K562 (cell line): Measurements from ENCODE around the gene CIP2A. TPM values are rescaled to one million over a fixed set of nuclear protein-coding genes. Genes with fewer than 3 reads are reported as not detected.

Experiments
- ATAC-seq: fragments of 200-7000 bp; cut with Tn5 transposase; 3 replicates; pipeline ENCODE4 v1.9.1; 2020; ENCODE audit warnings: moderate library complexity
- BruUV-seq: library from RNA; stranded (reverse); fragments of 400-500 nt; replicated peaks from 2 replicates; lab custom pipeline; 2021; lab: Mats Ljungman, UMichigan
- CTCF ChIA-PET: fragments of 300-600 bp; formaldehyde crosslinking; extraction: SDS; loops from one replicate; lab custom pipeline; 2021; ENCODE audit warnings: low intra/inter-chr PET ratio; lab: Yijun Ruan, JAX
- POLR2A ChIA-PET: fragments of 300-600, 350-650 bp; sonication (Branson Sonifier 250); formaldehyde crosslinking; extraction: SDS; loops from one replicate; lab custom pipeline; 2021; ENCODE audit warnings: antibody characterized with exemption, inconsistent platforms; lab: Yijun Ruan, JAX
- DNase-seq, 4 experiments: peaks; one replicate each; pipeline versions ENCODE4 v3.0.0 to v3.0.0-alpha.2; 2011 to 2018; ENCODE audit warnings: low spot score in 3 of 4, mixed read lengths in 3 of 4; ENCODE audit errors: extremely low read depth in 1 of 4
- FAIRE-seq: peaks from 2 replicates; lab custom pipeline; 2011; peaks lifted over from hg19 to GRCh38; lab: Jason Lieb, UNC
- H2AFZ ChIP-seq: 2 replicates; pipeline ENCODE4 v1.6.0; 2011; ENCODE audit warnings: low read depth, low read length, control low read depth, inconsistent platforms
- H3K27ac ChIP-seq: fragments of 200-600 bp; 3 replicates; pipeline ENCODE4 v1.8.0; 2011; ENCODE audit warnings: low read depth, mild to moderate bottlenecking, control low read depth, inconsistent platforms, low read length, moderate library complexity, mixed read lengths; ENCODE audit errors: extremely low read depth
- H3K27me3 ChIP-seq, 2 experiments: fragments of 300-600 bp in 1 of 2; 2 replicates in 1 of 2; 3 replicates in 1 of 2; pipeline versions ENCODE4 v1.6.0 to v1.8.0; 2011; ENCODE audit warnings: inconsistent platforms in 2 of 2, low read length in 2 of 2, mild to moderate bottlenecking in 1 of 2, mixed read lengths in 1 of 2, moderate library complexity in 1 of 2; ENCODE audit not compliant: control insufficient read depth in 2 of 2, insufficient read depth in 2 of 2
- H3K36me3 ChIP-seq: fragments of 300-600 bp; 3 replicates; pipeline ENCODE4 v1.8.0; 2011; ENCODE audit warnings: mild to moderate bottlenecking, low read length, inconsistent platforms; ENCODE audit not compliant: control insufficient read depth, insufficient read depth
- H3K4me1 ChIP-seq, 2 experiments: fragments of 200-600 bp in 1 of 2; replicated peaks in 1 of 2; 2 replicates in 1 of 2; 3 replicates in 1 of 2; pipeline versions ENCODE4 v1.5.1 to v1.8.0; 2011; ENCODE audit warnings: inconsistent platforms in 2 of 2, low read length in 2 of 2, mild to moderate bottlenecking in 1 of 2, mixed read lengths in 1 of 2, moderate library complexity in 1 of 2; ENCODE audit not compliant: control insufficient read depth in 2 of 2, insufficient read depth in 2 of 2
- H3K4me2 ChIP-seq: 2 replicates; pipeline ENCODE4 v1.6.1; 2011; ENCODE audit warnings: low read length, control low read depth, inconsistent platforms, mixed read lengths; ENCODE audit not compliant: insufficient read depth
- H3K4me3 ChIP-seq: fragments of 200-600 bp; sonication (generic), shearing (Covaris generic); 2 replicates; pipeline ENCODE4 v1.5.1; 2016; ENCODE audit warnings: control low read depth, inconsistent platforms
- H3K79me2 ChIP-seq: fragments of 200-600 bp; 3 replicates; pipeline ENCODE4 v1.8.0; 2011; ENCODE audit warnings: low read length, inconsistent platforms; ENCODE audit not compliant: control insufficient read depth, insufficient read depth
- H3K9ac ChIP-seq, 2 experiments: 2 replicates each; pipeline versions ENCODE4 v1.6.0 to v1.6.1; 2011; ENCODE audit warnings: low read depth in 2 of 2, low read length in 2 of 2, control low read depth in 1 of 2, inconsistent platforms in 1 of 2, mild to moderate bottlenecking in 1 of 2, mixed read lengths in 1 of 2; ENCODE audit not compliant: insufficient read depth in 1 of 2
- H3K9me1 ChIP-seq: one replicate; pipeline ENCODE4 v1.6.0; 2011; ENCODE audit warnings: inconsistent platforms, mild to moderate bottlenecking, low read length, moderate library complexity; ENCODE audit not compliant: control insufficient read depth, insufficient read depth
- H3K9me3 ChIP-seq: replicated peaks from 2 replicates; pipeline ENCODE4 v1.5.1; 2011; ENCODE audit warnings: low read depth, low read length, inconsistent platforms; ENCODE audit not compliant: control insufficient read depth, insufficient read depth
- H4K20me1 ChIP-seq: replicated peaks from 2 replicates; pipeline ENCODE4 v1.6.1; 2011; ENCODE audit warnings: low read length, inconsistent platforms, mixed read lengths; ENCODE audit not compliant: control insufficient read depth, insufficient read depth
- BMI1 ChIP-seq: fragments of 150-350 bp; IDR thresholded peaks from 2 replicates; pipeline ENCODE4 v1.6.1; 2014; ENCODE audit warnings: low read length
- EGR1 ChIP-seq: fragments of 450-650 bp; conservative IDR thresholded peaks from 2 replicates; pipeline ENCODE4 v1.6.1; 2017; ENCODE audit warnings: mild to moderate bottlenecking
- ETS2 ChIP-seq: IDR thresholded peaks from 2 replicates; pipeline ENCODE4 v1.6.1; 2016; ENCODE audit warnings: borderline replicate concordance, missing genetic modification characterization, mild to moderate bottlenecking, moderate library complexity, missing compliant biosample characterization; ENCODE audit not compliant: poor library complexity, severe bottlenecking
- MED1 ChIP-seq: sonication (generic); formaldehyde crosslinking; IDR thresholded peaks from 2 replicates; pipeline ENCODE4 v1.8.1; 2023; ENCODE audit warnings: missing genetic modification reagents, borderline replicate concordance
- WGBS: fragments of 100-300 bp; shearing (Covaris generic); methylation state at CpG from one replicate; pipeline ENCODE4 v1.1.6; 2016; ENCODE audit warnings: low coverage, mixed read lengths; ENCODE audit not compliant: insufficient coverage; ENCODE audit errors: missing lambda C conversion rate; 5-methylcytosine and 5-hydroxymethylcytosine counted together
- in situ Hi-C: fragments of 300-500 bp; cut with MboI; formaldehyde crosslinking; loops from 4 replicates; pipeline ENCODE4 v1.15.0; 2018; ENCODE audit warnings: inconsistent platforms, mixed read lengths
- intact Hi-C: fragments of 100-400 bp; cut with micrococcal nuclease; formaldehyde crosslinking; loops from 2 replicates; pipeline ENCODE4 v1.14.2; 2022
- polyA plus RNA-seq, 8 experiments: library from polyadenylated mRNA; depleted of rRNA in 4 of 8; stranded (reverse) in 5 of 8; unstranded in 3 of 8; fragments of >200 nt; fragmentation: Nextera tagmentation in 2 of 8; fragmentation: Illumina TruSeq in 1 of 8; extraction: Ambion mirVana in 2 of 8; extraction: Trizol in 1 of 8; gene quantifications; 2 replicates each; pipeline versions ENCODE4 v1.2.1 to v1.2.3, GENCODE V29; 2011 to 2014; ENCODE audit warnings: inconsistent platforms in 1 of 8, missing spikeins in 1 of 8
- total RNA-seq, 7 experiments: library from RNA; depleted of rRNA in 6 of 7; stranded (reverse); fragments of >200 nt in 6 of 7; fragmentation: Illumina TruSeq in 2 of 7; extraction: Trizol in 2 of 7; gene quantifications; 2 replicates each; pipeline versions ENCODE4 v1.2.1 to v1.2.3, GENCODE V29; 2011 to 2021; ENCODE audit warnings: low replicate concordance in 1 of 7
- TF ChIP-seq, protein P1 (sequence below): sonication (generic); formaldehyde crosslinking; IDR thresholded peaks from 2 replicates; pipeline ENCODE4 v1.8.0; 2023; ENCODE audit warnings: mild to moderate bottlenecking, missing genetic modification reagents
- TF ChIP-seq, protein P2 (sequence below): sonication (generic); IDR thresholded peaks from 2 replicates; pipeline ENCODE4 v1.6.1; 2016
- TF ChIP-seq, protein P3 (sequence below): fragments of 150-350 bp; conservative IDR thresholded peaks from 2 replicates; pipeline ENCODE4 v1.6.1; 2014; ENCODE audit warnings: low read length

Gene CIP2A
- total and polyA plus RNA-seq, 9 of the 15 experiments (the other 6 are each of a cell fraction or from before 2014, with no cell fraction given), result 10.5 to 41.7 (median 31.5) TPM

DNA sequence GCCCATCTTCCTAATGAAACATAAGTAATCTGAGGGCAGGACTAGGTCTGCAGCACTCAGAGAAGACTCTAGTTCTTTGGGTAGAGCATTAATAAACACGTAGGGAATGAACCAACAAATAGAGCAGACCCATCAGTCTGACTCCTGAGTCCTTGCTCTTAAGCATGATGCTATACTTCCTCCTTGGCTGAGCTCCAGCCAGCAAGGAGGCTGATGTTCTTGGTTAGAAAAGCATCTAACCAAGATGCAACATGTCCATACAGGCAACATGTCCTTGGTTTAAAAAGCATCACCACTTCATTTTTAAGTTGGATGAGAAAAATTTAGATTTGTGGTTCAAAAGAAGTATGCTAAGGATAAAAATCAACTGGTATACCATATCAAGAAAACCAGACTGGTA lies 70.3 kb downstream of the CIP2A start:
- no peaks in the 10 kb centered on the region; a peak in 1 of 5 replicates for H3K27me3 ChIP-seq
- no peak overlapping the region for H2AFZ ChIP-seq
- H3K4me1 ChIP-seq, result no peaks in the 10 kb centered on the region
- H3K36me3 ChIP-seq, result no peaks in the 10 kb centered on the region
- no peak for ATAC-seq
- no peak overlapping the region for H3K27ac ChIP-seq
- H4K20me1 ChIP-seq, result no peaks in the 10 kb centered on the region
- no TSS peak for BruUV-seq
- ChIA-PET POLR2A (no interaction called here), CTCF (no interaction called here)
- 0% methylated on average over 1 of the region's 1 CpG for WGBS
- H3K9me1 ChIP-seq, result no peaks in the 10 kb centered on the region
- no peak for FAIRE-seq
- in situ Hi-C loops, result no loop called here
- H3K79me2 ChIP-seq, result no peaks in the 10 kb centered on the region
- no peaks in the 10 kb centered on the region for H3K9me3 ChIP-seq
- H3K4me3 ChIP-seq, result no peak overlapping the region
- no peak for DNase-seq
- no peak overlapping the region for H3K4me2 ChIP-seq
- intact Hi-C loops, result no loop called here
- no peak overlapping the region for H3K9ac ChIP-seq
- TF ChIP-seq MED1 (CRISPR knock-in tag) (no peak), ETS2 (tag) (no peak), EGR1 (no peak), BMI1 (no peak)
- TF ChIP-seq, protein P1, sequence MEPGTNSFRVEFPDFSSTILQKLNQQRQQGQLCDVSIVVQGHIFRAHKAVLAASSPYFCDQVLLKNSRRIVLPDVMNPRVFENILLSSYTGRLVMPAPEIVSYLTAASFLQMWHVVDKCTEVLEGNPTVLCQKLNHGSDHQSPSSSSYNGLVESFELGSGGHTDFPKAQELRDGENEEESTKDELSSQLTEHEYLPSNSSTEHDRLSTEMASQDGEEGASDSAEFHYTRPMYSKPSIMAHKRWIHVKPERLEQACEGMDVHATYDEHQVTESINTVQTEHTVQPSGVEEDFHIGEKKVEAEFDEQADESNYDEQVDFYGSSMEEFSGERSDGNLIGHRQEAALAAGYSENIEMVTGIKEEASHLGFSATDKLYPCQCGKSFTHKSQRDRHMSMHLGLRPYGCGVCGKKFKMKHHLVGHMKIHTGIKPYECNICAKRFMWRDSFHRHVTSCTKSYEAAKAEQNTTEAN (CRISPR knock-in tag), result no peak
- TF ChIP-seq, protein P2, sequence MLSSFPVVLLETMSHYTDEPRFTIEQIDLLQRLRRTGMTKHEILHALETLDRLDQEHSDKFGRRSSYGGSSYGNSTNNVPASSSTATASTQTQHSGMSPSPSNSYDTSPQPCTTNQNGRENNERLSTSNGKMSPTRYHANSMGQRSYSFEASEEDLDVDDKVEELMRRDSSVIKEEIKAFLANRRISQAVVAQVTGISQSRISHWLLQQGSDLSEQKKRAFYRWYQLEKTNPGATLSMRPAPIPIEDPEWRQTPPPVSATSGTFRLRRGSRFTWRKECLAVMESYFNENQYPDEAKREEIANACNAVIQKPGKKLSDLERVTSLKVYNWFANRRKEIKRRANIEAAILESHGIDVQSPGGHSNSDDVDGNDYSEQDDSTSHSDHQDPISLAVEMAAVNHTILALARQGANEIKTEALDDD, result no peak
- TF ChIP-seq, protein P3, sequence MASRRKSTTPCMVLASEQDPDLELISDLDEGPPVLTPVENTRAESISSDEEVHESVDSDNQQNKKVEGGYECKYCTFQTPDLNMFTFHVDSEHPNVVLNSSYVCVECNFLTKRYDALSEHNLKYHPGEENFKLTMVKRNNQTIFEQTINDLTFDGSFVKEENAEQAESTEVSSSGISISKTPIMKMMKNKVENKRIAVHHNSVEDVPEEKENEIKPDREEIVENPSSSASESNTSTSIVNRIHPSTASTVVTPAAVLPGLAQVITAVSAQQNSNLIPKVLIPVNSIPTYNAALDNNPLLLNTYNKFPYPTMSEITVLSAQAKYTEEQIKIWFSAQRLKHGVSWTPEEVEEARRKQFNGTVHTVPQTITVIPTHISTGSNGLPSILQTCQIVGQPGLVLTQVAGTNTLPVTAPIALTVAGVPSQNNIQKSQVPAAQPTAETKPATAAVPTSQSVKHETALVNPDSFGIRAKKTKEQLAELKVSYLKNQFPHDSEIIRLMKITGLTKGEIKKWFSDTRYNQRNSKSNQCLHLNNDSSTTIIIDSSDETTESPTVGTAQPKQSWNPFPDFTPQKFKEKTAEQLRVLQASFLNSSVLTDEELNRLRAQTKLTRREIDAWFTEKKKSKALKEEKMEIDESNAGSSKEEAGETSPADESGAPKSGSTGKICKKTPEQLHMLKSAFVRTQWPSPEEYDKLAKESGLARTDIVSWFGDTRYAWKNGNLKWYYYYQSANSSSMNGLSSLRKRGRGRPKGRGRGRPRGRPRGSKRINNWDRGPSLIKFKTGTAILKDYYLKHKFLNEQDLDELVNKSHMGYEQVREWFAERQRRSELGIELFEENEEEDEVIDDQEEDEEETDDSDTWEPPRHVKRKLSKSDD, result no peak
